Activated naive CD4-positive, alpha-beta T cell treated with anti-CD3 and anti-CD28 coated beads, Interleukin-2, amount 50 U/mL, for 72 hours (primary cell): ENCODE data around the gene NPC2. TPM values are rescaled to one million over a fixed set of nuclear protein-coding genes. Genes with fewer than 3 reads are reported as not detected.

ENCODE experiments used
- ATAC-seq, 2 donors: fragments of 150-1000 bp; cut with Tn5 transposase; 2 replicates each; pipeline ENCODE4 v1.10.0; 2021; ENCODE audit warnings: mild to moderate bottlenecking in 2 of 2, moderate library complexity in 2 of 2
- DNase-seq, 2 donors: peaks; one replicate each; pipeline ENCODE4 v3.0.0; 2021 to 2022; ENCODE audit warnings: low spot score in 2 of 2
- H3K27ac Mint-ChIP-seq, 2 donors: one replicate each; pipeline ENCODE4 v1.8.0; 2022; ENCODE audit warnings: mild to moderate bottlenecking in 2 of 2, mixed read lengths in 2 of 2
- H3K36me3 Mint-ChIP-seq, 2 donors: one replicate each; pipeline ENCODE4 v1.8.0; 2022; ENCODE audit warnings: mixed read lengths in 2 of 2
- H3K9me3 Mint-ChIP-seq, 2 donors: one replicate each; pipeline ENCODE4 v1.8.0; 2022; ENCODE audit warnings: mixed read lengths in 2 of 2
- total RNA-seq, 2 donors: library from RNA; stranded (reverse); gene quantifications; one replicate each; pipeline ENCODE4 v1.2.3, GENCODE V29; 2022

The NPC2 gene
- total RNA-seq, 2 donors from 2014 or later, result 28.0 to 54.9 TPM

GRCh38 chr14:74508292-74508731 is 15.2 kb upstream of the NPC2 start:
- no peak overlapping the region for H3K27ac Mint-ChIP-seq
- no peaks in the 10 kb centered on the region for H3K36me3 Mint-ChIP-seq
- DNase-seq (no peak), ATAC-seq (no peak)
- no peaks in the 10 kb centered on the region for H3K9me3 Mint-ChIP-seq

GRCh38 chr14:74507840-74508239 is 14.7 kb upstream of the NPC2 start:
- H3K27ac Mint-ChIP-seq, result no peak overlapping the region
- no peaks in the 10 kb centered on the region for H3K9me3 Mint-ChIP-seq
- no peak for DNase-seq
- no peak for ATAC-seq
- H3K36me3 Mint-ChIP-seq, result no peaks in the 10 kb centered on the region

GRCh38 chr14:74507085-74507484 is 14.0 kb upstream of the NPC2 start:
- DNase-seq (peak in 1 of 2 donors; percentile 25), ATAC-seq (no peak)
- H3K9me3 Mint-ChIP-seq, result no peaks in the 10 kb centered on the region
- no peaks in the 10 kb centered on the region for H3K36me3 Mint-ChIP-seq
- no peak overlapping the region for H3K27ac Mint-ChIP-seq

GRCh38 chr14:74506411-74506851 is 13.3 kb upstream of the NPC2 start:
- H3K36me3 Mint-ChIP-seq, result no peaks in the 10 kb centered on the region
- no peaks in the 10 kb centered on the region for H3K9me3 Mint-ChIP-seq
- no peak for ATAC-seq
- DNase-seq, result peak in 1 of 2 donors; percentile 51
- H3K27ac Mint-ChIP-seq, result no peak overlapping the region

GRCh38 chr14:74505831-74506230 is 12.7 kb upstream of the NPC2 start:
- no peaks in the 10 kb centered on the region for H3K36me3 Mint-ChIP-seq
- H3K9me3 Mint-ChIP-seq, result no peaks in the 10 kb centered on the region
- H3K27ac Mint-ChIP-seq, result no peak overlapping the region
- DNase-seq (peak in 1 of 2 donors; percentile 50), ATAC-seq (no peak)

- H3K9me3 Mint-ChIP-seq, result no peaks in the 10 kb centered on the region
- peak in 1 of 2 donors; percentile 37 for DNase-seq
- H3K36me3 Mint-ChIP-seq, result no peaks in the 10 kb centered on the region
- H3K27ac Mint-ChIP-seq, result no peak overlapping the region
- ATAC-seq, result no peak
Observed at GRCh38 chr14:74504874-74505720, 12.0 kb upstream of the NPC2 start.

GRCh38 chr14:74504412-74504811 is 11.3 kb upstream of the NPC2 start:
- Mint-ChIP-seq H3K27ac (no peak overlapping the region), H3K9me3 (no peaks in the 10 kb centered on the region), H3K36me3 (no peaks in the 10 kb centered on the region)
- ATAC-seq (no peak), DNase-seq (peak in 1 of 2 donors; percentile 34)

- ATAC-seq (no peak), DNase-seq (peak in 1 of 2 donors; percentile 28)
- Mint-ChIP-seq H3K9me3 (no peaks in the 10 kb centered on the region), H3K27ac (no peak overlapping the region), H3K36me3 (no peaks in the 10 kb centered on the region)
Observed at GRCh38 chr14:74503938-74504335, 10.8 kb upstream of the NPC2 start.

- Mint-ChIP-seq H3K27ac (no peak overlapping the region), H3K9me3 (no peaks in the 10 kb centered on the region), H3K36me3 (no peaks in the 10 kb centered on the region)
- ATAC-seq (no peak), DNase-seq (peak in 1 of 2 donors; percentile 39)
Observed at GRCh38 chr14:74503291-74503937, 10.3 kb upstream of the NPC2 start.

- ATAC-seq, result peak; percentile 34 to 61
- DNase-seq, result peak in 1 of 2 donors; percentile 39
- no peaks in the 10 kb centered on the region for H3K9me3 Mint-ChIP-seq
- no peaks in the 10 kb centered on the region for H3K36me3 Mint-ChIP-seq
- no peak overlapping the region for H3K27ac Mint-ChIP-seq
Observed at GRCh38 chr14:74502236-74503019, 9.3 kb upstream of the NPC2 start.

GRCh38 chr14:74501691-74502090 is 8.6 kb upstream of the NPC2 start:
- DNase-seq (no peak), ATAC-seq (no peak)
- Mint-ChIP-seq H3K36me3 (no peaks in the 10 kb centered on the region), H3K27ac (no peak overlapping the region), H3K9me3 (no peaks in the 10 kb centered on the region)

- ATAC-seq, result no peak
- Mint-ChIP-seq H3K27ac (no peak overlapping the region), H3K9me3 (no peaks in the 10 kb centered on the region), H3K36me3 (no peaks in the 10 kb centered on the region)
- peak in 1 of 2 donors; percentile 25 for DNase-seq
Observed at GRCh38 chr14:74501135-74501614, 8.1 kb upstream of the NPC2 start.

GRCh38 chr14:74500417-74501134 is 7.5 kb upstream of the NPC2 start:
- peak in 1 of 2 donors; percentile 46 for DNase-seq
- H3K36me3 Mint-ChIP-seq, result no peaks in the 10 kb centered on the region
- ATAC-seq, result no peak
- H3K27ac Mint-ChIP-seq, result no peak overlapping the region
- no peaks in the 10 kb centered on the region for H3K9me3 Mint-ChIP-seq

GRCh38 chr14:74495356-74495755 is 2.3 kb upstream of the NPC2 start:
- H3K36me3 Mint-ChIP-seq, result peaks cover 4 to 5% of the 10 kb centered on the region in 2 donors
- H3K27ac Mint-ChIP-seq, result peak overlapping the region in 1 of 2 donors; percentile 69
- DNase-seq (no peak), ATAC-seq (no peak)
- no peaks in the 10 kb centered on the region for H3K9me3 Mint-ChIP-seq

GRCh38 chr14:74493343-74494261 is 497 bp upstream of the NPC2 start, which contains the start of gene ISCA2:
TSS of gene ISCA2 (plus strand) at chr14:74493765. CDS start at chr14:74493775, 10 bp downstream.
- H3K27ac Mint-ChIP-seq, result peak within 1 kb of the TSS in 1 of 2 donors; percentile 95
- DNase-seq (peak; percentile 99), ATAC-seq (peak; percentile 94)
- H3K36me3 Mint-ChIP-seq, result peaks cover 4 to 5% of the 10 kb centered on the region in 2 donors
- no peaks in the 10 kb centered on the region for H3K9me3 Mint-ChIP-seq
